Activated naive CD4-positive, alpha-beta T cell treated with anti-CD3 and anti-CD28 coated beads, Interleukin-2, amount 10 ng/mL, durations not matched to agents 7 days and 5 days (primary cell): ENCODE results near the gene GALNT14.

Experiments used
- CTCF ChIA-PET: fragments of 350-600 bp; sonication (Branson Sonifier 250); formaldehyde crosslinking; loops from one replicate; lab custom pipeline; 2021; ENCODE audit warnings: antibody characterized with exemption; lab: Charles Lee
- DNase-seq: peaks from one replicate; pipeline ENCODE4 v3.0.0-alpha.2; 2020
- H3K27ac Mint-ChIP-seq: one replicate; pipeline ENCODE4 v1.8.0; 2021; ENCODE audit warnings: mild to moderate bottlenecking, moderate library complexity, mixed read lengths
- H3K27me3 Mint-ChIP-seq: one replicate; pipeline ENCODE4 v1.8.0; 2021; ENCODE audit warnings: mild to moderate bottlenecking, mixed read lengths
- H3K36me3 Mint-ChIP-seq: one replicate; pipeline ENCODE4 v1.8.0; 2021; ENCODE audit warnings: mixed read lengths
- H3K4me1 Mint-ChIP-seq: one replicate; pipeline ENCODE4 v1.8.0; 2021; ENCODE audit warnings: mixed read lengths
- H3K4me3 Mint-ChIP-seq: one replicate; pipeline ENCODE4 v1.8.0; 2021; ENCODE audit warnings: mild to moderate bottlenecking, moderate library complexity, mixed read lengths
- H3K9me3 Mint-ChIP-seq: one replicate; pipeline ENCODE4 v1.8.0; 2021; ENCODE audit warnings: mixed read lengths

GALNT14 gene

DNA sequence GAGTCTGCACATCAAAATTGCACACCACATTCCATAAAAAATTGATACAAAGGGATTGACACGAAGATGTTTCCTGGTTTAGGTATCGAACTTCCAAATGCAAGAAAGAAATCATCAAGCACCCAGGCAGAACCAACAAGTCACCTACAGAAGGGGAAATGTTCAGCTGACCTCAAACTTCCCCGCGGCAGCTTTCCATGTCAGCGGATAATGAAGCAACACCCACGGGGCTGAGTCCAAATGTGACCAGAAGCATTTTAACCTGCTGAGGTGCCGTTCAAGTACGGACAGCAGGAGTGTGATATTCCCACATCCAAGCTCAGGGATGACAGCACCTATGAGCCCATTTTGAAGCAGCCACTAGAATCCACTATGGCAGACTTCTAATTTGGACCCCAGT lies 124.9 kb downstream of the GALNT14 start:
- Mint-ChIP-seq H3K36me3 (no peaks in the 10 kb centered on the region), H3K27me3 (no peaks in the 10 kb centered on the region), H3K9me3 (no peaks in the 10 kb centered on the region), H3K4me3 (no peak overlapping the region), H3K4me1 (no peaks in the 10 kb centered on the region), H3K27ac (no peak overlapping the region)
- no peak for DNase-seq
- CTCF ChIA-PET = no interaction called here

DNA sequence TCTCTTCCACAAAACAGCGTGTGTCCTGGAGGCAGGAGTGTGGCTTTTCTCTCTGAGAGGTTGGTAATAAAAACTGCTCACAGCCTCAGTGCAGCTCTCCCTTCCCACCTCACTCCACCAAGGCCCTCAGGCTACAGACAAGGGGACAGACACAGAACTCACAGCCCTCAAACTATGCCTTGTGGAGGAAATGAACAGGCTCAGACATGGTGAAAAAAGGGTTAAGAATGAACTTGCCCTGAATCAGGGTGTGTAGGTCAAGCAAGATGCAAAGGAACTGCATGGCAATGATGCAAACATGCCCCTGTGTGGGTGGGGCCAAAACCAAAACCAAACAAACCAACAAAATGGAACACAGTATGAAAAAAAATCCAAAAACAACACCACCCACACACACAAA lies 125.8 kb downstream of the GALNT14 start:
- no peaks in the 10 kb centered on the region for H3K36me3 Mint-ChIP-seq
- no peaks in the 10 kb centered on the region for H3K9me3 Mint-ChIP-seq
- no peaks in the 10 kb centered on the region for H3K27me3 Mint-ChIP-seq
- CTCF ChIA-PET = no interaction called here
- H3K4me3 Mint-ChIP-seq = no peak overlapping the region
- H3K27ac Mint-ChIP-seq = no peak overlapping the region
- no peak for DNase-seq
- H3K4me1 Mint-ChIP-seq = no peaks in the 10 kb centered on the region

DNA sequence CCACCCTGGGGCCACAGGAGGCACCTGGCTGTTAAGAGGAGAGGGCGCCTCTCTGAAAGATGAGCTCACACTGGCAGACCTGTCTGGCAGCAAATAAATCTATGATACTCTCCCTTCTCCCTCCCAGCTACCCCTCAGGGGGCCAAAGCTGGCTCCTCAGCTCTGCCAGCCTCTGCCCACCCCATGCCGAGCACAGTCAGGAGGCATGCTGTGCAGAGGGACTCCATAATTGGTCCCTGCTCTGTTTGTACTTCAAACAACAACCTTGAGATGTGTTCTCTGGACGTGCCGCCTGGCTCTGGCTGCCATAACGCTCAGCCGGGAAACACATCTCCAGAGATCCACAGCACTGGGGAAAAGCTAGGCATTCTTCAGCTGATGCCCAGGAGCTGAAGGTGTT lies 126.7 kb downstream of the GALNT14 start:
- no peak for DNase-seq
- Mint-ChIP-seq H3K4me1 (no peaks in the 10 kb centered on the region), H3K4me3 (no peak overlapping the region), H3K9me3 (no peaks in the 10 kb centered on the region), H3K27ac (no peak overlapping the region), H3K27me3 (no peaks in the 10 kb centered on the region), H3K36me3 (no peaks in the 10 kb centered on the region)
- CTCF ChIA-PET = no interaction called here

DNA sequence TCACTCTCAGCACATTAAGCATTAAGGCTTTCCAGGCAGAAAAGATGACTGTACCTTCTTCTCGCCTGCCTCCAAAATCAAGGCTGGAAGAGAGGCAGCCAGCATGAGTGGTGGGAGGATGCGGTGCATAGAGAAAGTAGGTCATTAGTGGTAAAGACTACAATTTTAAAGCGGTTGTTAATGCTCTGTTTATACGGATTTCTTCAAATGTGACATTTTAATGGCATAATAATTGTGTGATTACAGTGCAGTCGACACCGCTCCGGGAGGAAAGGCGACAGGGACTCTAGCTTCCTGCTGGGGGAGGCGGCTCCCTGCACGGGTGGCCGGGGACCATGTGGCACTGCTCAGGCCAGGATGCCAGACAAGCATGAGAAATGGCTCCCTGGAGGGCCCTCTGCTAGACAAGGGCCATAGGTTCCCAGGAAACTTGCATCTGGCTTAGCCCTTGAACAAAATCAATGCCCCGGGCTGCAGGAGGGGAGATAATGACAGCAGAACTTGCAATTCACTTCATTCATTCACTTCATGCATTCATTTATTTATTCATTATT lies 129.6 kb downstream of the GALNT14 start:
- Mint-ChIP-seq H3K4me3 (no peak overlapping the region), H3K4me1 (no peaks in the 10 kb centered on the region), H3K27ac (no peak overlapping the region), H3K27me3 (peaks cover 7% of the 10 kb centered on the region), H3K36me3 (no peaks in the 10 kb centered on the region), H3K9me3 (no peaks in the 10 kb centered on the region)
- CTCF ChIA-PET = no interaction called here
- DNase-seq = no peak

DNA sequence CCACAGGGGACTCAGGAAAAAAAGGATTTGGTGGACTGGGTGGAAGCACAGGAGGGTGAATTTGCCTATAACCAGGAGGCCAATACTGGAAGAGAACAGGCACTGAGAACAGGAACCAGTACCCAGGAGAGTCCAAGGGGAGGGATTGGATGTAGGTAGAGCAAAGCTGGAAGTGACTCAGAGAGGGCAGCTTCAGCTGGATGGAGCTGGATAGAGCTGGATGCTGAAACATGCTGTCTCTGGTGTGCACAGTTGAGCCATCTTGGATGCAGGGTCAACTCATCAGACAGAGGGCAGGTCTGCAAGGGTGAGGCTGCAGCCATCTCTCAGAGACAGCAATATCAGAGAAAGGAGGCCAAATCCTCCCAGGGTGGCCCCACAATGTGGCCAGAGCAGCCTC lies 134.0 kb downstream of the GALNT14 start:
- no peaks in the 10 kb centered on the region for H3K4me1 Mint-ChIP-seq
- CTCF ChIA-PET = no interaction called here

DNA sequence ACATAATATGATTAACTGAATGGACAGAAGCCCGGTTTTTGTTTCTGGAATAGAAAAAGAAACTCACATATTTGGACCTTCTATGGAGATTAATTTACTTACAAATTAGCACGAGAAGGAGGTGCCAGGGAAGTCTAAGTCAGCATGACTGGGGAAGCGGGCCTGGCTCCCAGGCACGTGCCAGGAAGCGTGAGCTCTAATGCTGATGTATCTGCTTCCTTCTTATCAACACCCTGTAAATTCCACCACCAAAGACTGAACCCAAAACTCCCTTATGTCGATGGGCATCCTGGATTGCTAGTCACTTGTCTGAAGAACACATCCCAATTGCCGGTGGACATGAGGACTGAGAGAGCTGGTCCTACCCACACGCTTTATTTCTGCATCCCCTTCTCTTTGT lies 134.5 kb downstream of the GALNT14 start:
- DNase-seq = no peak
- Mint-ChIP-seq H3K36me3 (no peaks in the 10 kb centered on the region), H3K4me1 (no peaks in the 10 kb centered on the region), H3K27me3 (peaks cover 23% of the 10 kb centered on the region), H3K4me3 (no peak overlapping the region), H3K27ac (no peak overlapping the region), H3K9me3 (no peaks in the 10 kb centered on the region)
- CTCF ChIA-PET = no interaction called here

More for the DNA sequence above, 134.0 kb downstream of the GALNT14 start:
- no peaks in the 10 kb centered on the region for H3K36me3 Mint-ChIP-seq
- no peak overlapping the region for H3K27ac Mint-ChIP-seq
- no peak overlapping the region for H3K4me3 Mint-ChIP-seq
- peaks cover 23% of the 10 kb centered on the region for H3K27me3 Mint-ChIP-seq
- H3K9me3 Mint-ChIP-seq = no peaks in the 10 kb centered on the region
- no peak for DNase-seq

DNA sequence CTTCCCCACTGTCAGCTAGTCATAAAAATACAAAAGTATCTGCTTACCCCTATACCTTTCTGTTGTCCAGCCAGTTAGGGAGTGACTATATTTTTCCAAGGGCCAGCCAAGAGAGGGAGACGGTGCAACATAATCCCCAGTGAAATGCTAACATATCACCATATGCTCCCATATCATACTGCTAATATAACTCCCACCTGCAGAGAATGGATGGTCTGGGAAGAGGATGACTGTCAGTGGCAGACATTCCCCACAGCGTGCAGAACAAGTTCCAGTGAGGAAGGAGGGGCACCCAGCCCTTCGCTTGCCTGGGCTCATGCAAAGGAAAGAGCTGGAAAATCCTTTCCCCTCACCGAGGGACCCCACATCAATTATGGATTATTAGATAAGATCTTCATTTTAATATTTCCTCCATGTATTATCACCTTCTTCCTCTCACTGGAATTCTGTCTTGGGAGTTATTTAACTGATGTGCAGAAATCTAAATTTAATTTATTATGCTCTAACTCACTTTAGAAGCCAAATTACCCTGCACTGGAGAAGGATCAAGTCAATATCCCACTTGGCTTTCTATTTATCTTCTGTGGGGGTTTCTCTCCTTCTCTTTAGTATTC lies 135.6 kb downstream of the GALNT14 start:
- Mint-ChIP-seq H3K27ac (no peak overlapping the region), H3K27me3 (peaks cover 23% of the 10 kb centered on the region)

DNA sequence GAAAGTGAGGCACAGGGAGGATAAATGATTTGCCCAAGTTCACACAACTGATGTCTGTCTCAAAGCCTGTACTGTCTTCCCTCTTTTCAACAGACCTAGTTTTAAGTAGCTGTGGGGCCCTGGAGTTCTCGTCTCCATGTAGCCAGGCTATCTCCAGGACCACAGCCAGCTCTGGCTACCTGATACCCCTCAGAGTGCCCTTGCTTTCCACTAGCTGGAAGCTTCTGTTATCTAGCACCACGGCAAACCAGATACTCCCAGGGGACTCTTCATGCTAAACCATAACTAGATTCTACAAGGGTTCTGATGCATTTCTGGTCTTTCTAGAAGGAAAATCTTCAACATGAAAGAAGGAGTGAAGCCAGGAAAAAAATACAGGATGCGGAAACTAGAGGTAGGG lies 137.3 kb downstream of the GALNT14 start:
- Mint-ChIP-seq H3K4me1 (no peaks in the 10 kb centered on the region), H3K36me3 (no peaks in the 10 kb centered on the region), H3K27ac (no peak overlapping the region), H3K9me3 (no peaks in the 10 kb centered on the region), H3K4me3 (no peak overlapping the region), H3K27me3 (peaks cover 23% of the 10 kb centered on the region)
- CTCF ChIA-PET = no interaction called here
- DNase-seq = no peak

More for the DNA sequence above, 135.6 kb downstream of the GALNT14 start:
- Mint-ChIP-seq H3K4me3 (no peak overlapping the region), H3K4me1 (no peaks in the 10 kb centered on the region), H3K9me3 (no peaks in the 10 kb centered on the region), H3K36me3 (no peaks in the 10 kb centered on the region)
- CTCF ChIA-PET = no interaction called here
- DNase-seq = no peak

DNA sequence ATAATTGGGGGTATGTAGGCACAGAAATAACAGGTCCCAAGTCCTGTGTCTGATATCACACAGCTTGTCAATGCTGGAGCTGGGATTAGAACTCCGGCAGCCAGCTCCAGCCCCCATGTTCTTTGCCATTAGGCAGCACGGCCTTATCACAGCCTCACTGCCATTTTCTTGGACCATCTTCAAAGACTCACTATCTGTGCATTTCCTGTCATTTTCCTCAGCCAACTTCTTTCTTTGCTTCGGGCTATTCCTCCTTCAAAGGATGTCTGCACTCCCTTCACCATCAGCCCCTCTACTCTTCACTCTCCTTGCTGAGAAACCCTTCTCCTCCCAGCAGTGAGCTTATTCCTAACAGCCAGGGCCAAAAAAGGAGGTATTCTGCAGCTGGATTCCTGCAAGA lies 139.6 kb downstream of the GALNT14 start:
- no peak for DNase-seq
- H3K27ac Mint-ChIP-seq = no peak overlapping the region
- no peaks in the 10 kb centered on the region for H3K36me3 Mint-ChIP-seq
- CTCF ChIA-PET = interaction anchor here (0.7 kb wide), 1 partner anchor 9 kb away, joined by 4 read pairs; no protein-coding TSS in a partner anchor
- no peaks in the 10 kb centered on the region for H3K4me1 Mint-ChIP-seq
- H3K4me3 Mint-ChIP-seq = no peak overlapping the region
- no peaks in the 10 kb centered on the region for H3K9me3 Mint-ChIP-seq
- H3K27me3 Mint-ChIP-seq = peaks cover 18% of the 10 kb centered on the region

DNA sequence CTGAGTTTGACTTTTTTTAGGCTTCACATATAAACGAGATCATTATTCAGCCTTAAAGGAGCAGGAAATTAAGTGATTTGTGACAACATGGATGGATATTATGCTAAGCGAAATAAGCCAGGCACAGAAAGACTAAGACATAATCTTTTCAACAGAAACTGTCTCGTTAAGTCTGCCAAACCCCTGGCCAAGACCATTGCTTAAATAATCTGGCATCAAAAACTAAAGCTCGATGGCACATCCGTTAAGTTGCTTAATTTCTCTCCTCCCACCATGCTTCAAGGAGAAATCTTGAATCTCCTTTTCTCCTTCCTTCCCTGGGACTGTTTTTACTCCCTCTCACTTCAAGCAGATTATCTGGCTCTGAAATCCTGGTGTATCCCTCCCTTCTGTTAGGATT lies 140.3 kb downstream of the GALNT14 start:
- no peaks in the 10 kb centered on the region for H3K36me3 Mint-ChIP-seq
- H3K4me1 Mint-ChIP-seq = no peaks in the 10 kb centered on the region
- DNase-seq = no peak
- H3K9me3 Mint-ChIP-seq = no peaks in the 10 kb centered on the region
- H3K4me3 Mint-ChIP-seq = no peak overlapping the region
- peaks cover 16% of the 10 kb centered on the region for H3K27me3 Mint-ChIP-seq
- no peak overlapping the region for H3K27ac Mint-ChIP-seq
- CTCF ChIA-PET = no interaction called here

DNA sequence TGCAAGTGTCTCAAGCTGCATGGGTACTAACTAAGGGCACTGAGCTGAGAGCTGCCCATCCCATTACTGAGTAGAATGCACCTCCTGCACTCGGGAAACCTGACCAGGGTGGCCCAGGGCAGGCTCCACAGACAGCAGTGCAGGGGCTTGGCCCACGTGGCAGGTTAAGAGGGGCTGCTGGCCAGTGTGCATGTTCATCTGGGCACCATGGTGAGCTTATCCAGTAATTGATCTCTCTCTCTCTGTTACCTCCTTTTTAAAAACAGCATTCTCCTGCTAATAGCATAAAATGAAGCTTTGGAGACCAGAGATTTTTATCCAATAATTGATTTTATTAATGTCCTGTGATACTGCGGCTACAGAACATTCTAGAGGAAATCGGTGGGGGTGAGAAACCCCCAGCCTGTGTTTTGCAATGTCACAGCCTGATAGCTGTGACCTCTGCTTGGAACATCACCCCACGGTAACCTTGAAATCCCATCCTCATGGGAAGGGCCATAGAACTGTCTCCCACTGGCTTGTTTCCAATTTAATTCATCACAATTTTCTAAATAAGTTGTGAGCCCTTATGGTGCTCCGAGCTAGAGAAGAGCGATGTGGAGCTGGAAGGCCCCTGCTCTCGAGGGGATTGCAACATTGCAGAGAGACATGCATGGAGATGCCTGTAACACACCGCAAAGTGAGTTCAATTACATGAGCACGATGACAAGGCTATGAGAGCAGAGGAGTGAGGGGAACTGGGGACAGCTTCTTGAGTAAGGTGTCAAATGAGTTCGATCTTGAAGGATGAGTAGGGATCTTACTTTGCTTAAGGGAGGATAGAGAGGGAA lies 143.8 kb downstream of the GALNT14 start:
- Mint-ChIP-seq H3K36me3 (no peaks in the 10 kb centered on the region), H3K27me3 (peaks cover 3% of the 10 kb centered on the region), H3K4me1 (no peaks in the 10 kb centered on the region), H3K4me3 (no peak overlapping the region), H3K9me3 (no peaks in the 10 kb centered on the region), H3K27ac (no peak overlapping the region)
- DNase-seq = no peak
- CTCF ChIA-PET = no interaction called here

DNA sequence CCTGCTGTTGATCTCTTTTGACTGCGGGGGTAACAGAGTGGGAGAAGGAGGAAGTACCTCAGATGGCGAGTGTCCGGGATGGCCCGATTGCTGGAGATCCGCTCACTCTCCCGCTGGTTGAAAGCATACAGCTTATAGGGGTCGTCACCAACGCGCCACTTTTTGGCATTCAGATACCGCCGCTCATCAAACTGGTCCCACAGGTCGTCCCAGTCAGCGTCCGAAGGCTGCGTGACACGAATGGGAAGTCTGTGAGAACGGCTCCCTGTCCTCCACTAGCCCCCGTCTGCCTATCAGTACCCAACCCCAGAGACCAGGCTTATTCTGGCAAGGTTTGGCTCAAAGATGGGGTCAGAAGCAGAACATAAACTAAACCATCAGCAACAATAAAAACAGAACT lies 145.5 kb downstream of the GALNT14 start:
- Mint-ChIP-seq H3K27me3 (peaks cover 3% of the 10 kb centered on the region), H3K36me3 (no peaks in the 10 kb centered on the region), H3K4me3 (no peak overlapping the region), H3K4me1 (no peaks in the 10 kb centered on the region), H3K9me3 (no peaks in the 10 kb centered on the region), H3K27ac (no peak overlapping the region)
- DNase-seq = no peak
- CTCF ChIA-PET = no interaction called here

DNA sequence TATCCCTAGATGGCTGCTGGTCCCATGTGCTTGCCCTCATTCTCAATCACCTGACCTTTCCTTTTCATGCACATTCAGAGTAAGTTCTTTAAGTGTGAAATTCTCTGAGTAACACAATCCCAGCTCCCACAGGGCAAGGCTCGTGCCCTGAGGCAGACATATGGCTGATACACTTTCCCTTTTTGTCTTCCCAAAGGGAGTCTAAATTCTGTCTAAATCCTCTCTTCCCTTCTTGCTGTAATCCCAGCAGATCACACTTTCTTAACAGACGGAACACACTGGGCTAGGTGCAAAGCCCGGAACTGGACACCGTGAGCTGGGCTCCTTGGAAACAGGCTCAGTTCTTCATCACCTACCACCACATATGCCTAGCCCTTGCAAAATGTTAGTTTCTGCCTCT lies 147.6 kb downstream of the GALNT14 start:
- H3K9me3 Mint-ChIP-seq = no peaks in the 10 kb centered on the region
- no peak for DNase-seq
- no peak overlapping the region for H3K27ac Mint-ChIP-seq
- CTCF ChIA-PET = no interaction called here
- peaks cover 3% of the 10 kb centered on the region for H3K27me3 Mint-ChIP-seq
- H3K36me3 Mint-ChIP-seq = no peaks in the 10 kb centered on the region
- no peak overlapping the region for H3K4me3 Mint-ChIP-seq
- no peaks in the 10 kb centered on the region for H3K4me1 Mint-ChIP-seq

DNA sequence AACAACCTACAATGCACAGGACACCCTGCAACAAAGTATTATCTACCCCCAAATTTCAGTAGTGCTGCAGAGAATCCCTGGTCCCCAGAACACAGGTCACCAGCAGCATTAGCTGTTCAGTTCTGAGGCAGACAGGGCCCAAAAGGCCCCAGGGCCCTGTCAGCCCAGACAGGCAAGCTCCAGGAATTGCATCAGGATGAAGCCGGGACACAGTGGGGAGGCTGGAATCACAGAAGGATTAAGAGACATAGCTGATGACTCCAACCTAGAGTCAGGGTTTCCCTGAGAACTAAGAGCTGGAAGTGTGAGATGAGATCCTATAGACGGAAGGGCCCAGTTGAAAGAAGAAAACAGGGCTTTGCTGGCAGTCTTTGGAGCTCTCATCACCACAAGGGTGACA lies 148.1 kb downstream of the GALNT14 start:
- Mint-ChIP-seq H3K4me3 (no peak overlapping the region), H3K4me1 (no peaks in the 10 kb centered on the region), H3K27ac (no peak overlapping the region), H3K27me3 (peaks cover 3% of the 10 kb centered on the region), H3K36me3 (no peaks in the 10 kb centered on the region), H3K9me3 (no peaks in the 10 kb centered on the region)
- DNase-seq = no peak
- CTCF ChIA-PET = interaction anchor here (0.6 kb wide), 1 partner anchor 9 kb away, joined by 4 read pairs; no protein-coding TSS in a partner anchor

DNA sequence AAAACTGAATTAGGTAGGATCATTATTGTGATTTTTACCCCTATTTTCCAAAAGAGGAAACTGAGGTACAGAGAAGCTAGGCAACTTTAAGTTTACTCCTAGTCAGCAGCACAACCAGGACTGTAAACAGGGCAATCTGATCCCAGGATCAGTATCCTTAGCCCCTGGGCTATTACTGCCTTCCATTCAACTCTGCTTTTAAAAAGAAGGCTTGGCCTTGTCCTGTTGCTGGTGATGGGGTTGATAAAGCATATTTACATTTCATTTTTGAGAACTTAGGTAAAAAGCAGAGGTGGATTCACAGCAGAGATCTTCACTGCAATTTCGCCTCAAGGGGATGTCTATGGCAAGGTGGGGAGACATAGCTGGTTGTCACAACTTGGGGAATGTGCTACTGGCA lies 148.5 kb downstream of the GALNT14 start:
- H3K27me3 Mint-ChIP-seq = peaks cover 3% of the 10 kb centered on the region
- no peaks in the 10 kb centered on the region for H3K9me3 Mint-ChIP-seq
- H3K4me1 Mint-ChIP-seq = no peaks in the 10 kb centered on the region
- no peak overlapping the region for H3K4me3 Mint-ChIP-seq
- no peak overlapping the region for H3K27ac Mint-ChIP-seq
- CTCF ChIA-PET = interaction anchor here (0.6 kb wide), 1 partner anchor 9 kb away, joined by 4 read pairs; no protein-coding TSS in a partner anchor
- no peak for DNase-seq
- no peaks in the 10 kb centered on the region for H3K36me3 Mint-ChIP-seq
